Neural progenitor cell (in vitro differentiated cells): ENCODE results near the gene DDO. TPM values are rescaled to one million over a fixed set of nuclear protein-coding genes. Genes with fewer than 3 reads are reported as not detected.

ENCODE experiments used
- DNase-seq: peaks from one replicate; pipeline ENCODE4 v3.0.0-alpha.2; 2016; ENCODE audit warnings: low spot score
- H2AFZ ChIP-seq: fragments of 200-600 bp; sonication (generic); replicated peaks from 2 replicates; pipeline ENCODE4 v1.6.1; 2016; ENCODE audit warnings: antibody characterized with exemption
- H3F3A ChIP-seq: fragments of 200-600 bp; sonication (generic); 2 replicates; pipeline ENCODE4 v1.6.1; 2016; ENCODE audit warnings: antibody characterized with exemption, low read depth
- H3K27ac ChIP-seq: fragments of 200-600 bp; sonication (generic); 2 replicates; pipeline ENCODE4 v1.5.1; 2016; ENCODE audit warnings: mild to moderate bottlenecking
- H3K27me3 ChIP-seq: fragments of 200-600 bp; sonication (generic); 2 replicates; pipeline ENCODE4 v1.6.1; 2016; ENCODE audit warnings: mild to moderate bottlenecking, moderate library complexity
- H3K36me3 ChIP-seq: fragments of 200-600 bp; sonication (generic); 2 replicates; pipeline ENCODE4 v1.5.1; 2016
- H3K4me1 ChIP-seq: fragments of 200-600 bp; sonication (generic); 2 replicates; pipeline ENCODE4 v1.6.1; 2016; ENCODE audit warnings: mixed run types
- H3K4me2 ChIP-seq: fragments of 200-600 bp; sonication (generic); 2 replicates; pipeline ENCODE4 v1.6.1; 2016
- H3K4me3 ChIP-seq: fragments of 200-600 bp; sonication (generic); 2 replicates; pipeline ENCODE4 v1.5.1; 2016
- H3K79me2 ChIP-seq: fragments of 200-600 bp; sonication (generic); 2 replicates; pipeline ENCODE4 v1.6.1; 2016; ENCODE audit warnings: low read depth
- H3K9ac ChIP-seq: fragments of 200-600 bp; sonication (generic); 2 replicates; pipeline ENCODE4 v1.6.1; 2016
- H3K9me3 ChIP-seq: fragments of 200-600 bp; sonication (generic); 2 replicates; pipeline ENCODE4 v1.5.1; 2016; ENCODE audit warnings: low read depth
- H4K20me1 ChIP-seq: fragments of 200-600 bp; sonication (generic); 2 replicates; pipeline ENCODE4 v1.6.1; 2016; ENCODE audit warnings: low read depth
- H3K27ac Mint-ChIP-seq: 3 replicates; pipeline ENCODE4 v1.8.0; 2021; ENCODE audit warnings: mixed read lengths
- H3K27me3 Mint-ChIP-seq: 2 replicates; pipeline ENCODE4 v1.8.0; 2022; ENCODE audit warnings: low read depth, mild to moderate bottlenecking, inconsistent platforms, moderate library complexity, mixed read lengths; ENCODE audit not compliant: insufficient read depth
- H3K36me3 Mint-ChIP-seq: 3 replicates; pipeline ENCODE4 v1.8.0; 2021; ENCODE audit warnings: mixed read lengths
- H3K4me1 Mint-ChIP-seq: 3 replicates; pipeline ENCODE4 v1.8.0; 2021; ENCODE audit warnings: mixed read lengths
- H3K4me3 Mint-ChIP-seq: 3 replicates; pipeline ENCODE4 v1.8.0; 2021; ENCODE audit warnings: mild to moderate bottlenecking, moderate library complexity, mixed read lengths
- H3K9me3 Mint-ChIP-seq: 3 replicates; pipeline ENCODE4 v1.8.0; 2020; ENCODE audit warnings: mixed read lengths
- CTCF ChIP-seq: fragments of 200-600 bp; sonication (generic); IDR thresholded peaks from 2 replicates; pipeline ENCODE4 v1.5.1; 2017; ENCODE audit warnings: antibody characterized with exemption, mild to moderate bottlenecking
- EZH2 ChIP-seq: fragments of 200-600 bp; sonication (generic); IDR thresholded peaks from 2 replicates; pipeline ENCODE4 v1.6.1; 2017; ENCODE audit warnings: antibody characterized with exemption, mild to moderate bottlenecking, moderate library complexity
- EZH2phosphoT487 ChIP-seq: fragments of 200-600 bp; sonication (generic); IDR thresholded peaks from 2 replicates; pipeline ENCODE4 v1.6.1; 2017; ENCODE audit warnings: antibody characterized with exemption
- total RNA-seq: library from RNA; depleted of rRNA; stranded (reverse); fragments of >200 nt; gene quantifications from 2 replicates; pipeline ENCODE4 v1.2.3, GENCODE V29; 2015; ENCODE audit warnings: low replicate concordance

The DDO gene
- total RNA-seq, 1 donor from 2014 or later = not detected

- Histone ChIP-seq H3K27ac (no peak overlapping the region), H3K9me3 (no peaks in the 10 kb centered on the region), H2AFZ (no peak overlapping the region), H3K4me1 (peaks cover 49% of the 10 kb centered on the region), H3K4me2 (no peak overlapping the region), H4K20me1 (no peaks in the 10 kb centered on the region), H3K27me3 (no peaks in the 10 kb centered on the region), H3K4me3 (no peak overlapping the region), H3K9ac (no peak overlapping the region), H3K79me2 (no peaks in the 10 kb centered on the region), H3F3A (peaks cover 43% of the 10 kb centered on the region), H3K36me3 (no peaks in the 10 kb centered on the region)
- DNase-seq = no peak
- H3K27me3 Mint-ChIP-seq = peaks cover 13% of the 10 kb centered on the region
- peaks cover 4% of the 10 kb centered on the region for H3K36me3 Mint-ChIP-seq
- H3K4me1 Mint-ChIP-seq = peaks cover 64% of the 10 kb centered on the region
- no peak for TF ChIP-seq EZH2phosphoT487
- TF ChIP-seq EZH2 = no peak
- no peak for TF ChIP-seq CTCF
- H3K4me3 Mint-ChIP-seq = no peak overlapping the region
- peaks cover 12% of the 10 kb centered on the region for H3K9me3 Mint-ChIP-seq
- peak overlapping the region; percentile 68 for H3K27ac Mint-ChIP-seq
Measured at GRCh38 chr6:110364364-110365105, 50.8 kb downstream of the DDO start.

GRCh38 chr6:110363748-110364147 lies 51.6 kb downstream of the DDO start:
- Mint-ChIP-seq H3K4me3 (no peak overlapping the region), H3K36me3 (peaks cover 4% of the 10 kb centered on the region), H3K27me3 (peaks cover 18% of the 10 kb centered on the region), H3K27ac (peak overlapping the region; percentile 68), H3K9me3 (peaks cover 12% of the 10 kb centered on the region), H3K4me1 (peaks cover 64% of the 10 kb centered on the region)
- Histone ChIP-seq H3F3A (peaks cover 43% of the 10 kb centered on the region), H3K27me3 (peaks cover 3% of the 10 kb centered on the region), H3K4me1 (peaks cover 49% of the 10 kb centered on the region), H3K36me3 (no peaks in the 10 kb centered on the region), H4K20me1 (no peaks in the 10 kb centered on the region), H3K4me3 (no peak overlapping the region), H3K9me3 (no peaks in the 10 kb centered on the region), H3K4me2 (no peak overlapping the region), H2AFZ (no peak overlapping the region), H3K27ac (no peak overlapping the region), H3K9ac (no peak overlapping the region), H3K79me2 (no peaks in the 10 kb centered on the region)
- TF ChIP-seq EZH2 = no peak
- no peak for TF ChIP-seq CTCF
- no peak for TF ChIP-seq EZH2phosphoT487
- no peak for DNase-seq

- Histone ChIP-seq H3K27ac (no peak overlapping the region), H3K9me3 (no peaks in the 10 kb centered on the region), H3F3A (peaks cover 39% of the 10 kb centered on the region), H4K20me1 (no peaks in the 10 kb centered on the region), H3K79me2 (no peaks in the 10 kb centered on the region), H3K36me3 (no peaks in the 10 kb centered on the region), H3K4me3 (no peak overlapping the region), H3K4me2 (no peak overlapping the region), H3K9ac (no peak overlapping the region), H3K4me1 (peaks cover 48% of the 10 kb centered on the region), H3K27me3 (peaks cover 24% of the 10 kb centered on the region), H2AFZ (no peak overlapping the region)
- H3K4me1 Mint-ChIP-seq = peaks cover 58% of the 10 kb centered on the region
- no peak overlapping the region for H3K4me3 Mint-ChIP-seq
- no peak for DNase-seq
- H3K36me3 Mint-ChIP-seq = peaks cover 6% of the 10 kb centered on the region
- H3K27me3 Mint-ChIP-seq = peaks cover 29% of the 10 kb centered on the region
- H3K9me3 Mint-ChIP-seq = peaks cover 16% of the 10 kb centered on the region
- H3K27ac Mint-ChIP-seq = peak overlapping the region; percentile 20
- TF ChIP-seq CTCF (no peak), EZH2phosphoT487 (no peak), EZH2 (no peak)
Measured at GRCh38 chr6:110360676-110361075, 54.7 kb downstream of the DDO start.
